Neural progenitor cell (in vitro differentiated cells): ENCODE measurements around the gene GDPD3. TPM values are rescaled to one million over a fixed set of nuclear protein-coding genes. Genes with fewer than 3 reads are reported as not detected.

Source experiments
- DNase-seq: peaks from one replicate; pipeline ENCODE4 v3.0.0-alpha.2; 2016; ENCODE audit warnings: low spot score
- H2AFZ ChIP-seq: fragments of 200-600 bp; sonication (generic); replicated peaks from 2 replicates; pipeline ENCODE4 v1.6.1; 2016; ENCODE audit warnings: antibody characterized with exemption
- H3F3A ChIP-seq: fragments of 200-600 bp; sonication (generic); 2 replicates; pipeline ENCODE4 v1.6.1; 2016; ENCODE audit warnings: antibody characterized with exemption, low read depth
- H3K27ac ChIP-seq: fragments of 200-600 bp; sonication (generic); 2 replicates; pipeline ENCODE4 v1.5.1; 2016; ENCODE audit warnings: mild to moderate bottlenecking
- H3K27me3 ChIP-seq: fragments of 200-600 bp; sonication (generic); 2 replicates; pipeline ENCODE4 v1.6.1; 2016; ENCODE audit warnings: mild to moderate bottlenecking, moderate library complexity
- H3K36me3 ChIP-seq: fragments of 200-600 bp; sonication (generic); 2 replicates; pipeline ENCODE4 v1.5.1; 2016
- H3K4me1 ChIP-seq: fragments of 200-600 bp; sonication (generic); 2 replicates; pipeline ENCODE4 v1.6.1; 2016; ENCODE audit warnings: mixed run types
- H3K4me2 ChIP-seq: fragments of 200-600 bp; sonication (generic); 2 replicates; pipeline ENCODE4 v1.6.1; 2016
- H3K4me3 ChIP-seq: fragments of 200-600 bp; sonication (generic); 2 replicates; pipeline ENCODE4 v1.5.1; 2016
- H3K79me2 ChIP-seq: fragments of 200-600 bp; sonication (generic); 2 replicates; pipeline ENCODE4 v1.6.1; 2016; ENCODE audit warnings: low read depth
- H3K9ac ChIP-seq: fragments of 200-600 bp; sonication (generic); 2 replicates; pipeline ENCODE4 v1.6.1; 2016
- H3K9me3 ChIP-seq: fragments of 200-600 bp; sonication (generic); 2 replicates; pipeline ENCODE4 v1.5.1; 2016; ENCODE audit warnings: low read depth
- H4K20me1 ChIP-seq: fragments of 200-600 bp; sonication (generic); 2 replicates; pipeline ENCODE4 v1.6.1; 2016; ENCODE audit warnings: low read depth
- H3K27ac Mint-ChIP-seq: 3 replicates; pipeline ENCODE4 v1.8.0; 2021; ENCODE audit warnings: mixed read lengths
- H3K27me3 Mint-ChIP-seq: 2 replicates; pipeline ENCODE4 v1.8.0; 2022; ENCODE audit warnings: low read depth, mild to moderate bottlenecking, inconsistent platforms, moderate library complexity, mixed read lengths; ENCODE audit not compliant: insufficient read depth
- H3K36me3 Mint-ChIP-seq: 3 replicates; pipeline ENCODE4 v1.8.0; 2021; ENCODE audit warnings: mixed read lengths
- H3K4me1 Mint-ChIP-seq: 3 replicates; pipeline ENCODE4 v1.8.0; 2021; ENCODE audit warnings: mixed read lengths
- H3K4me3 Mint-ChIP-seq: 3 replicates; pipeline ENCODE4 v1.8.0; 2021; ENCODE audit warnings: mild to moderate bottlenecking, moderate library complexity, mixed read lengths
- H3K9me3 Mint-ChIP-seq: 3 replicates; pipeline ENCODE4 v1.8.0; 2020; ENCODE audit warnings: mixed read lengths
- EZH2 ChIP-seq: fragments of 200-600 bp; sonication (generic); IDR thresholded peaks from 2 replicates; pipeline ENCODE4 v1.6.1; 2017; ENCODE audit warnings: antibody characterized with exemption, mild to moderate bottlenecking, moderate library complexity
- EZH2phosphoT487 ChIP-seq: fragments of 200-600 bp; sonication (generic); IDR thresholded peaks from 2 replicates; pipeline ENCODE4 v1.6.1; 2017; ENCODE audit warnings: antibody characterized with exemption
- total RNA-seq: library from RNA; depleted of rRNA; stranded (reverse); fragments of >200 nt; gene quantifications from 2 replicates; pipeline ENCODE4 v1.2.3, GENCODE V29; 2015; ENCODE audit warnings: low replicate concordance
- TF ChIP-seq, protein P1 (sequence below): fragments of 200-600 bp; sonication (generic); IDR thresholded peaks from 2 replicates; pipeline ENCODE4 v1.5.1; 2017; ENCODE audit warnings: antibody characterized with exemption, mild to moderate bottlenecking

GDPD3 gene
- total RNA-seq, 1 donor from 2014 or later: 0.13 TPM

DNA sequence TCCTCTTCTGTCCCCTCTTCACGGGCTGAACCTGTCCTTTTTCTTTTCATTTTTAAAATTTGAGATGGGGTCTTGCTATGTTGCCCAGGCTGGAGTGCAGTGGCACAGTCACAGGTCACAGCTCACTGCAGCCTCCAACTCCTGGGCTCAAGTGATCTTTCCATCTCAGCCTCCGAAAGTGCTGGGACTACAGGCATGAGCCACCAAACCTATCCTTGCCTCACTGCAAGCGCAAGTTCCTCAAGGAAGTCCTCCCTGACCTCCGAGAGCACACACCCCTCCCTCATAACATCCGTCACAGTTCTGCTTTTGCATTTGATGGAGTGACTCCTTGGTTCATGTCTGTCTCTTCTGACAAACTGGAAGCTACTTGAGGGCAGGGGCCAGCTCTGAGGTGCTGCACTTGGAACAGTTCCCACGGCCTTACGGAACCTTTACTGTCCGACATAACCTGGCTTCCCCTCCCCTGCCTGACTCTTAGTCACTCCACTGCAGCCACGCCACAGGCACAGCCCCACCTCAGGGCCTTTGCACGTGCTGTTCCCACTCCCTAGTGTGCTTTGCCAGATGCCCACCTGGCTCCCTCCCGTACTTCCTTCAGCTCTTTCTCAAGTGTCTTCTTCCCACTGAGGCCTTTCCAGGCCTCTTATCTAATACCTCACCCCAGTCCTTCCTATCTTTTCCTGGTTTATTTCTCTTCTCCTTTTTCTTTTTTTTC lies 26.0 kb downstream of the GDPD3 start:
- H3K27ac Mint-ChIP-seq: peak overlapping the region; percentile 25
- peaks cover 7% of the 10 kb centered on the region for H3K27me3 Mint-ChIP-seq
- no peak for DNase-seq
- peaks cover 11% of the 10 kb centered on the region for H3K36me3 Mint-ChIP-seq
- TF ChIP-seq, protein P1, sequence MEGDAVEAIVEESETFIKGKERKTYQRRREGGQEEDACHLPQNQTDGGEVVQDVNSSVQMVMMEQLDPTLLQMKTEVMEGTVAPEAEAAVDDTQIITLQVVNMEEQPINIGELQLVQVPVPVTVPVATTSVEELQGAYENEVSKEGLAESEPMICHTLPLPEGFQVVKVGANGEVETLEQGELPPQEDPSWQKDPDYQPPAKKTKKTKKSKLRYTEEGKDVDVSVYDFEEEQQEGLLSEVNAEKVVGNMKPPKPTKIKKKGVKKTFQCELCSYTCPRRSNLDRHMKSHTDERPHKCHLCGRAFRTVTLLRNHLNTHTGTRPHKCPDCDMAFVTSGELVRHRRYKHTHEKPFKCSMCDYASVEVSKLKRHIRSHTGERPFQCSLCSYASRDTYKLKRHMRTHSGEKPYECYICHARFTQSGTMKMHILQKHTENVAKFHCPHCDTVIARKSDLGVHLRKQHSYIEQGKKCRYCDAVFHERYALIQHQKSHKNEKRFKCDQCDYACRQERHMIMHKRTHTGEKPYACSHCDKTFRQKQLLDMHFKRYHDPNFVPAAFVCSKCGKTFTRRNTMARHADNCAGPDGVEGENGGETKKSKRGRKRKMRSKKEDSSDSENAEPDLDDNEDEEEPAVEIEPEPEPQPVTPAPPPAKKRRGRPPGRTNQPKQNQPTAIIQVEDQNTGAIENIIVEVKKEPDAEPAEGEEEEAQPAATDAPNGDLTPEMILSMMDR: no peak
- TF ChIP-seq EZH2 (no peak), EZH2phosphoT487 (no peak)
- Histone ChIP-seq H3K79me2 (no peaks in the 10 kb centered on the region), H3K9me3 (no peaks in the 10 kb centered on the region), H3K36me3 (no peaks in the 10 kb centered on the region), H3K4me3 (no peak overlapping the region), H4K20me1 (no peaks in the 10 kb centered on the region), H3F3A (peaks cover 11% of the 10 kb centered on the region), H3K27ac (no peak overlapping the region), H3K27me3 (no peaks in the 10 kb centered on the region), H3K4me2 (no peak overlapping the region), H3K4me1 (peaks cover 6% of the 10 kb centered on the region), H3K9ac (no peak overlapping the region), H2AFZ (no peak overlapping the region)
- H3K9me3 Mint-ChIP-seq: no peaks in the 10 kb centered on the region
- H3K4me1 Mint-ChIP-seq: peaks cover 14% of the 10 kb centered on the region
- H3K4me3 Mint-ChIP-seq: no peak overlapping the region

DNA sequence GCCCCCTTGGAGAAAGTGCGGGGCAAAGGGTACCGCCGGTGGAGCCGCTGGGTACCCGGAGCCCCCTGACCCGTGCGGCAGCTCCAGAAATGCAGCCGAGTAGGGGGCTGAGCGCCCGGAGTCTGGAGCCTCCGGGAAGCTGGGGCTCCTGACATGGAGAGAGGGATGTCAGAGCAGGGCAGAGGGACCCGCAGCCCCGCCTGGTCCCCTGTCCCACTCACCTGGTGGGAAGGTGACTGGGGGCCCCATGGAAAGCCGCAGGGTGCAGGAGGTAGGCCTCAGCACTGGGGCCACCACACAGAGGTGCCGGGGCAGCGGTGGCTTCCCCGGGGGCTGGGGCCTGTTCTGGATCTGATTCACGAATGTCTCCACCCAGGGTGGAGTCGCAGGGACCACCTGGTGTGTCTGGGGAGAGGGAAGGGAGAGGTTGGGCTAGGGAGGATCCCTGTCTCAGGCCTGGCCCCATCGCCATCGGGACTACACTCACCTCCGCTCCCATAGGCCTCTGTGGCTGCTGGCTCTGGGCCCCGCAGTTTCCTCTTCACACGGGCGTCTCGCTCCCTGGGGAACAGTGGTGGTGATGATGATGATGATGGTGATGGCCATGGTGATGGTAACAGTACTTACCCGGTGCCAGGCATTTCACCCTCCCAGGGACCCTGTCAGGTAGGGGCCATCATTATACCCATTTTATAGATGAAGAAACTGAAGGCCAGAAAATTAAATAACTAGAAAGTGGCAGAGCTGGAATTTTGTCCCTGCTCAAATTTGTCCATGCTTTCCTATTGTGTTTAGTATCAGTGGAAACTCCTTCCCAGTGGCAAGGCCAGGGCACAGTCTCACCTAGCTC lies 26.8 kb downstream of the GDPD3 start:
- Mint-ChIP-seq H3K4me1 (peaks cover 7% of the 10 kb centered on the region), H3K27me3 (peaks cover 11% of the 10 kb centered on the region), H3K27ac (no peak overlapping the region), H3K9me3 (no peaks in the 10 kb centered on the region), H3K36me3 (peaks cover 16% of the 10 kb centered on the region), H3K4me3 (no peak overlapping the region)
- Histone ChIP-seq H3K4me3 (no peak overlapping the region), H3F3A (peaks cover 7% of the 10 kb centered on the region), H2AFZ (no peak overlapping the region), H3K9me3 (no peaks in the 10 kb centered on the region), H3K27ac (no peak overlapping the region), H3K27me3 (no peaks in the 10 kb centered on the region), H3K4me1 (peaks cover 3% of the 10 kb centered on the region), H3K4me2 (no peak overlapping the region), H3K36me3 (no peaks in the 10 kb centered on the region), H3K9ac (no peak overlapping the region), H3K79me2 (no peaks in the 10 kb centered on the region), H4K20me1 (no peaks in the 10 kb centered on the region)
- TF ChIP-seq, protein P1: no peak
- no peak for TF ChIP-seq EZH2
- no peak for TF ChIP-seq EZH2phosphoT487
- no peak for DNase-seq

DNA sequence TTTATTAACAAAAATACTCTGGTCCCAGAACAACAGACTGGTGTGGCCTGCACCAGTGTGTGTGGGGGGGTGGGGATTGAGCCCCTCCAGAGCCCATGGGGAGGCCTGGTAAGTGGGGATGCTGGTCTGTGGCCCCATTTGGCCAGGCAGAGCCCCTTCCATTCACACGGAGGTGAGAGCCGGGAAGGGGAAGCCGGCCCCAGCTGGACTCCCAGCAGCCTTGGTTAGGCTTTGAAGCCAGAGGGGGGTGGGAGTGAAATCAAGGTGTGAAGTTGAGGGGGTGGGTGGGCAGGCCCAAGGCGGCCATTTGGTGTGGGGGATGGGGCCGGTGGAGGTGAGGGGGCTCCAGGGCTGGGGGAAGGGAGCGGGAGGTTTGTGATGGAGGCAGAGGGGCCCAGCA lies 27.5 kb downstream of the GDPD3 start:
- Histone ChIP-seq H3K79me2 (no peaks in the 10 kb centered on the region), H3K27ac (no peak overlapping the region), H3F3A (peaks cover 7% of the 10 kb centered on the region), H4K20me1 (no peaks in the 10 kb centered on the region), H3K4me3 (no peak overlapping the region), H3K9me3 (no peaks in the 10 kb centered on the region), H2AFZ (no peak overlapping the region), H3K9ac (no peak overlapping the region), H3K27me3 (no peaks in the 10 kb centered on the region), H3K4me2 (no peak overlapping the region), H3K36me3 (no peaks in the 10 kb centered on the region), H3K4me1 (no peaks in the 10 kb centered on the region)
- Mint-ChIP-seq H3K36me3 (peaks cover 19% of the 10 kb centered on the region), H3K9me3 (no peaks in the 10 kb centered on the region), H3K4me1 (peaks cover 7% of the 10 kb centered on the region), H3K27ac (no peak overlapping the region), H3K4me3 (no peak overlapping the region), H3K27me3 (peaks cover 11% of the 10 kb centered on the region)
- TF ChIP-seq EZH2phosphoT487 (no peak), EZH2 (no peak)
- TF ChIP-seq, protein P1: no peak
- DNase-seq: no peak
